A549 (cell line): Measurements from ENCODE around the gene WWC1. TPM values are rescaled to one million over a fixed set of nuclear protein-coding genes. Genes with fewer than 3 reads are reported as not detected.

Experiments
- ATAC-seq, 2 experiments: fragments of 200-7000 bp in 1 of 2; fragments of >200 bp in 1 of 2; cut with Nextera tagmentation in 1 of 2; cut with Tn5 transposase in 1 of 2; 3 replicates each; pipeline versions ENCODE4 v1.8.0 to v1.9.1; 2018 to 2020; ENCODE audit warnings: mild to moderate bottlenecking in 1 of 2, moderate library complexity in 1 of 2
- CTCF ChIA-PET: fragments of 300-600 bp; sonication (Branson Sonifier 250); formaldehyde crosslinking; extraction: SDS; loops from one replicate; lab custom pipeline; 2021; ENCODE audit warnings: antibody characterized with exemption, inconsistent platforms; lab: Yijun Ruan, JAX
- POLR2A ChIA-PET: fragments of 350-600 bp; formaldehyde crosslinking; extraction: SDS; loops from one replicate; lab custom pipeline; 2021; ENCODE audit warnings: antibody characterized with exemption, inconsistent platforms; lab: Yijun Ruan, JAX
- DNase-seq, 2 experiments: peaks; one replicate each; pipeline versions ENCODE4 v3.0.0 to v3.0.0-alpha.2; 2011 to 2016; ENCODE audit warnings: low read depth in 1 of 2, low spot score in 1 of 2
- FAIRE-seq: peaks from 2 replicates; lab custom pipeline; 2011; peaks lifted over from hg19 to GRCh38; lab: Jason Lieb, UNC
- H3K27ac ChIP-seq, 2 experiments: fragments of >200 bp; sonication (Bioruptor Twin); formaldehyde crosslinking; 3 replicates each; pipeline ENCODE4 v1.5.1; 2016 to 2017
- H3K4me1 ChIP-seq: fragments of >200 bp; sonication (Bioruptor Twin); formaldehyde crosslinking; 3 replicates; pipeline ENCODE4 v1.6.1; 2016
- H3K4me2 ChIP-seq: fragments of >200 bp; sonication (Bioruptor Twin); formaldehyde crosslinking; 3 replicates; pipeline ENCODE4 v1.6.1; 2016
- H3K4me3 ChIP-seq: fragments of >200 bp; sonication (Bioruptor Twin); formaldehyde crosslinking; 3 replicates; pipeline ENCODE4 v1.5.1; 2016
- H3K9me3 ChIP-seq: fragments of >200 bp; sonication (Bioruptor Twin); formaldehyde crosslinking; 3 replicates; pipeline ENCODE4 v1.6.1; 2016
- ATOH8 ChIP-seq: fragments of 250-450 bp; sonication (Bioruptor Pico); IDR thresholded peaks from 2 replicates; pipeline ENCODE4 v1.5.0; 2020; ENCODE audit warnings: low read depth, mild to moderate bottlenecking, moderate library complexity
- BHLHE40 ChIP-seq: IDR thresholded peaks from 2 replicates; pipeline ENCODE4 v1.6.1; 2012; ENCODE audit warnings: low read depth, low read length, inconsistent platforms
- CBX2 ChIP-seq: fragments of 200-600 bp; sonication (generic); IDR thresholded peaks from 2 replicates; pipeline ENCODE4 v1.6.1; 2016; ENCODE audit warnings: low read depth, mild to moderate bottlenecking, borderline replicate concordance
- CBX8 ChIP-seq: fragments of 200-600 bp; sonication (generic); IDR thresholded peaks from 2 replicates; pipeline ENCODE4 v1.6.1; 2016
- CEBPB ChIP-seq, 2 experiments: fragments of >200 bp in 1 of 2; sonication (Bioruptor Twin) in 1 of 2; formaldehyde crosslinking in 1 of 2; IDR thresholded peaks; 2 replicates each; pipeline ENCODE4 v1.6.1; 2012 to 2016
- CHD4 ChIP-seq: fragments of 200-600 bp; sonication (generic); IDR thresholded peaks from 2 replicates; pipeline ENCODE4 v1.6.1; 2016; ENCODE audit warnings: antibody characterized with exemption, mild to moderate bottlenecking, borderline replicate concordance
- EHF ChIP-seq: fragments of 250-450 bp; sonication (Bioruptor Pico); IDR thresholded peaks from 2 replicates; pipeline ENCODE4 v1.5.0; 2020; ENCODE audit warnings: mild to moderate bottlenecking
- FOSL2 ChIP-seq, 2 experiments: fragments of 450-650 bp in 1 of 2; fragments of >200 bp in 1 of 2; sonication (Bioruptor Twin) in 1 of 2; formaldehyde crosslinking; IDR thresholded peaks; 2 replicates each; pipeline versions ENCODE4 v1.5.0 to v1.6.1; 2016 to 2020; ENCODE audit warnings: mild to moderate bottlenecking in 1 of 2, moderate library complexity in 1 of 2
- FOXS1 ChIP-seq: fragments of 250-450 bp; sonication (Bioruptor Pico); IDR thresholded peaks from 2 replicates; pipeline ENCODE4 v1.5.0; 2020; ENCODE audit warnings: mild to moderate bottlenecking, moderate library complexity
- HOXA7 ChIP-seq: fragments of 250-450 bp; sonication (Bioruptor Pico); IDR thresholded peaks from 2 replicates; pipeline ENCODE4 v1.5.0; 2020; ENCODE audit warnings: mild to moderate bottlenecking, moderate library complexity
- HOXB13 ChIP-seq: fragments of 250-450 bp; sonication (Bioruptor Pico); IDR thresholded peaks from 2 replicates; pipeline ENCODE4 v1.5.0; 2020; ENCODE audit warnings: low read depth, mild to moderate bottlenecking, moderate library complexity
- KDM5A ChIP-seq: fragments of 200-600 bp; sonication (generic); IDR thresholded peaks from 2 replicates; pipeline ENCODE4 v1.6.1; 2016; ENCODE audit warnings: antibody characterized with exemption, mild to moderate bottlenecking
- MYC ChIP-seq: IDR thresholded peaks from 2 replicates; pipeline ENCODE4 v1.6.1; 2012; ENCODE audit warnings: mild to moderate bottlenecking, inconsistent platforms, low read length, improper control_type of control experiment, borderline replicate concordance
- NFE2L2 ChIP-seq: fragments of 150-350 bp; conservative IDR thresholded peaks from 2 replicates; pipeline ENCODE4 v1.6.1; 2014; ENCODE audit warnings: low read length
- RCOR1 ChIP-seq: fragments of 150-350 bp; IDR thresholded peaks from 2 replicates; pipeline ENCODE4 v1.6.1; 2014; ENCODE audit warnings: antibody characterized with exemption, low read length, low read depth
- REST ChIP-seq: fragments of 200-600 bp; sonication (generic); IDR thresholded peaks from 2 replicates; pipeline ENCODE4 v1.6.1; 2016; ENCODE audit warnings: antibody characterized with exemption, mild to moderate bottlenecking, moderate library complexity
- SMC3 ChIP-seq: fragments of >200 bp; sonication (Bioruptor Twin); formaldehyde crosslinking; IDR thresholded peaks from 3 replicates; pipeline ENCODE4 v1.6.1; 2018; ENCODE audit warnings: inconsistent platforms
- SREBF2 ChIP-seq: fragments of 450-650 bp; IDR thresholded peaks from 2 replicates; pipeline ENCODE4 v1.6.1; 2014; ENCODE audit warnings: mild to moderate bottlenecking, moderate library complexity
- TP53 ChIP-seq: fragments of 250-450 bp; sonication (Bioruptor Pico); IDR thresholded peaks from 2 replicates; pipeline ENCODE4 v1.5.0; 2021; ENCODE audit warnings: mild to moderate bottlenecking, moderate library complexity
- ZC3H11A ChIP-seq: fragments of 450-650 bp; IDR thresholded peaks from 2 replicates; pipeline ENCODE4 v1.6.1; 2014; ENCODE audit warnings: antibody characterized with exemption, mild to moderate bottlenecking
- ZNF302 ChIP-seq: fragments of 250-450 bp; sonication (Bioruptor Pico); IDR thresholded peaks from 2 replicates; pipeline ENCODE4 v1.9.0; 2021; ENCODE audit warnings: inconsistent platforms, mild to moderate bottlenecking, moderate library complexity
- WGBS: methylation state at CpG from one replicate; pipeline ENCODE4 v1.1.6; 2017; ENCODE audit errors: missing lambda C conversion rate; 5-methylcytosine and 5-hydroxymethylcytosine counted together
- polyA plus RNA-seq, 4 experiments: library from polyadenylated mRNA; depleted of rRNA in 3 of 4; stranded (reverse); fragments of >200 nt; fragmentation: RNase III in 1 of 4; extraction: RNeasy Plus Mini Kit Qiagen cat#74134 plus additional on column Dnase treatment in 1 of 4; gene quantifications; 2 replicates in 3 of 4; 3 replicates in 1 of 4; pipeline ENCODE4 v1.2.3, GENCODE V29; 2011 to 2017

Gene WWC1
- polyA plus RNA-seq, 2 of the 4 experiments (the other 2 are of a cell fraction): 88.5 to 98.1 TPM

- FAIRE-seq: no peak
- TF ChIP-seq MYC: no peak
- no peak for TF ChIP-seq EHF (CRISPR knock-in tag)
- no peak for TF ChIP-seq NFE2L2
- no peak for TF ChIP-seq ATOH8 (CRISPR knock-in tag)
- TF ChIP-seq CBX2: no peak
- TF ChIP-seq HOXA7 (CRISPR knock-in tag): no peak
- TF ChIP-seq SMC3: no peak
- no peak for TF ChIP-seq SREBF2
- no peak for TF ChIP-seq ZNF302 (CRISPR knock-in tag)
- no peak for TF ChIP-seq FOSL2 (IDR thresholded peaks at IDR 0.05)
- TF ChIP-seq FOSL2 (CRISPR knock-in tag; IDR thresholded peaks at IDR 0.05): peak; percentile 14; the same call in 1 of the 2 replicates
- TF ChIP-seq FOXS1 (CRISPR knock-in tag): no peak
- peak in 1 of 2 experiments; percentile 79; a peak in 3 of 4 replicates for TF ChIP-seq CEBPB (IDR thresholded peaks at IDR 0.05)
- TF ChIP-seq REST: no peak
- POLR2A ChIA-PET: no interaction called here
- Histone ChIP-seq H3K9me3 (no peaks in the 10 kb centered on the region), H3K4me1 (peaks cover 76% of the 10 kb centered on the region), H3K4me3 (no peak overlapping the region), H3K4me2 (peak overlapping the region; percentile 24; the same call in 2 of the 3 replicates), H3K27ac (peak overlapping the region; percentile 18 to 72; a peak in 4 of 6 replicates)
- 84% methylated on average over 6 of the region's 6 CpGs for WGBS
- CTCF ChIA-PET: interaction anchor here (1.3 to 4.0 kb wide), 7 partner anchors 9 to 74 kb away, joined by 3 to 24 read pairs (median 3); no protein-coding TSS in a partner anchor
- no peak for DNase-seq
- ATAC-seq: peak; percentile 21 to 38; a peak in 3 of 6 replicates
Measured at GRCh38 chr5:168342151-168342825, 50.8 kb downstream of the WWC1 start.

- no peak for DNase-seq
- ChIA-PET POLR2A (interaction anchor here (0.5 kb wide), 1 partner anchor 38 kb away, joined by 3 read pairs; no protein-coding TSS in a partner anchor), CTCF (interaction anchor here (0.9 to 4.0 kb wide), 8 partner anchors 9 to 55 kb away, joined by 3 to 24 read pairs (median 4); no protein-coding TSS in a partner anchor)
- H3K4me2 ChIP-seq: no peak overlapping the region; the same call in 2 of the 3 replicates
- 80% methylated on average over 3 of the region's 3 CpGs for WGBS
- no peaks in the 10 kb centered on the region for H3K9me3 ChIP-seq
- no peak for FAIRE-seq
- H3K4me1 ChIP-seq: peaks cover 76% of the 10 kb centered on the region
- TF ChIP-seq CHD4 (no peak), HOXB13 (CRISPR knock-in tag) (no peak), CBX8 (no peak), BHLHE40 (no peak), RCOR1 (no peak), REST (no peak), TP53 (CRISPR knock-in tag) (no peak), ZC3H11A (no peak), KDM5A (no peak)
- H3K27ac ChIP-seq: peak overlapping the region in 1 of 2 experiments; percentile 72; a peak in 3 of 6 replicates
- ATAC-seq: no peak
- no peak overlapping the region for H3K4me3 ChIP-seq
Measured at GRCh38 chr5:168342985-168343384, 51.5 kb downstream of the WWC1 start.
